ENCODE data around the gene ASAP2. TPM values are rescaled to one million over a fixed set of nuclear protein-coding genes. Genes with fewer than 3 reads are reported as not detected.

The ASAP2 gene
- total and polyA plus RNA-seq, 9 of the 15 experiments (the other 6 are each of a cell fraction or from before 2014, with no cell fraction given) = 0.06 to 4.3 (median 3.1) TPM

DNA sequence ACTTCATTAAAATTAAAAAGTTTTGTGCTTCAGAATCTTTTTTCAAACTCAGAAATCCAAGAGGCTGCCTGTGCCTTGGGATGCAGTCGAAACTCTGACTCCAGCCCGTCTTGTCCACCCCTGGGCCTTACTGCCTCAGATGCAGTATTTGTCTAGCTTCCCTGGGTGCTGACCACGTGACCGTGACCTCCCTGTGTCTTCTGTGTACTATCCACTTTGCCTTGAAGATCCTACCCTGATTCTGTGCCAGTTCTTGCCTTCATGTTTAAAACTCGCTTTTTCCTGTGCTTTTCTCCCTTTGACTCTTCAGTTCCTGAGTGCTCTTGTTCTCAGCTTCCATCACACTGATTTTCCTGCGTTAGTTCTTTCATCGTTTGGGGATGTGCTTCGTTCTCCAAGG lies 136.0 kb downstream of the ASAP2 start (continued):
- TF ChIP-seq, protein P1, sequence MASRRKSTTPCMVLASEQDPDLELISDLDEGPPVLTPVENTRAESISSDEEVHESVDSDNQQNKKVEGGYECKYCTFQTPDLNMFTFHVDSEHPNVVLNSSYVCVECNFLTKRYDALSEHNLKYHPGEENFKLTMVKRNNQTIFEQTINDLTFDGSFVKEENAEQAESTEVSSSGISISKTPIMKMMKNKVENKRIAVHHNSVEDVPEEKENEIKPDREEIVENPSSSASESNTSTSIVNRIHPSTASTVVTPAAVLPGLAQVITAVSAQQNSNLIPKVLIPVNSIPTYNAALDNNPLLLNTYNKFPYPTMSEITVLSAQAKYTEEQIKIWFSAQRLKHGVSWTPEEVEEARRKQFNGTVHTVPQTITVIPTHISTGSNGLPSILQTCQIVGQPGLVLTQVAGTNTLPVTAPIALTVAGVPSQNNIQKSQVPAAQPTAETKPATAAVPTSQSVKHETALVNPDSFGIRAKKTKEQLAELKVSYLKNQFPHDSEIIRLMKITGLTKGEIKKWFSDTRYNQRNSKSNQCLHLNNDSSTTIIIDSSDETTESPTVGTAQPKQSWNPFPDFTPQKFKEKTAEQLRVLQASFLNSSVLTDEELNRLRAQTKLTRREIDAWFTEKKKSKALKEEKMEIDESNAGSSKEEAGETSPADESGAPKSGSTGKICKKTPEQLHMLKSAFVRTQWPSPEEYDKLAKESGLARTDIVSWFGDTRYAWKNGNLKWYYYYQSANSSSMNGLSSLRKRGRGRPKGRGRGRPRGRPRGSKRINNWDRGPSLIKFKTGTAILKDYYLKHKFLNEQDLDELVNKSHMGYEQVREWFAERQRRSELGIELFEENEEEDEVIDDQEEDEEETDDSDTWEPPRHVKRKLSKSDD (conservative IDR thresholded peaks at IDR 0.05; ENCODE audit: low read length) = no peak
- TF ChIP-seq CREBBP (IDR thresholded peaks at IDR 0.05; ENCODE audit: low read depth, low read length) (no peak), MIER1 (IDR thresholded peaks at IDR 0.05; ENCODE audit: low read depth) (no peak), ETV1 (tag; conservative IDR thresholded peaks at IDR 0.05; ENCODE audit: low read depth) (no peak)

DNA sequence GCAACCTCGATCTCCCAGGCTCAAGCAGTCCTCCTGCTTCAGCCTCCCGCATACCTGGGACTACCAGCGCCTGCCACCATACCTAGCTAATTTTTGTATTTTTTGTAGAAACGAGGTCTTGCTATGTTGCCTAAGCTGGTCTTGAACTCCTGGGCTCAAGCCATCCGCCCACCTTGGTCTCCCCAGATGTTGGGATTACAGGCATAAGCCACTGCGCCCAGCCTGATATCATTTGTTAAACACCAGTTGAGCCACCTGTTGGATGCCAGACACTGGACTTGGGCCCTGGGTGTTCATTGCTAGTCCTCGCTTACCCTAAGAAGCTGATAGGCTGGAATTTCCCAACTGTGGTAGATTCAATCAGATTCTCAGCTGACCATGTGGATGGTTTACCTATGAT lies 136.9 kb downstream of the ASAP2 start:
- no peak for ATAC-seq
- no peak for DNase-seq (ENCODE audit: extremely low read depth in 1 of 4, low spot score in 3 of 4)
- H3K79me2 ChIP-seq (ENCODE audit: control insufficient read depth, insufficient read depth, low read length) = no peaks in the 10 kb centered on the region
- TF ChIP-seq, protein P2, sequence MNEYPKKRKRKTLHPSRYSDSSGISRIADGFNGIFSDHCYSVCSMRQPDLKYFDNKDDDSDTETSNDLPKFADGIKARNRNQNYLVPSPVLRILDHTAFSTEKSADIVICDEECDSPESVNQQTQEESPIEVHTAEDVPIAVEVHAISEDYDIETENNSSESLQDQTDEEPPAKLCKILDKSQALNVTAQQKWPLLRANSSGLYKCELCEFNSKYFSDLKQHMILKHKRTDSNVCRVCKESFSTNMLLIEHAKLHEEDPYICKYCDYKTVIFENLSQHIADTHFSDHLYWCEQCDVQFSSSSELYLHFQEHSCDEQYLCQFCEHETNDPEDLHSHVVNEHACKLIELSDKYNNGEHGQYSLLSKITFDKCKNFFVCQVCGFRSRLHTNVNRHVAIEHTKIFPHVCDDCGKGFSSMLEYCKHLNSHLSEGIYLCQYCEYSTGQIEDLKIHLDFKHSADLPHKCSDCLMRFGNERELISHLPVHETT (CRISPR knock-in tag; conservative IDR thresholded peaks at IDR 0.05 in 1 of 2, IDR thresholded peaks at IDR 0.05 in 1 of 2) = no peak
- TF ChIP-seq KDM2B (CRISPR knock-in tag; IDR thresholded peaks at IDR 0.05) (no peak), HDAC2 (IDR thresholded peaks at IDR 0.05) (no peak), NFXL1 (CRISPR knock-in tag; IDR thresholded peaks at IDR 0.05) (no peak), ZNF197 (CRISPR knock-in tag; IDR thresholded peaks at IDR 0.05; ENCODE audit: low read depth) (no peak), RBM17 (IDR thresholded peaks at IDR 0.05; ENCODE audit: borderline replicate concordance, low read depth, low read length) (no peak), ARHGAP35 (IDR thresholded peaks at IDR 0.05; ENCODE audit: partially characterized antibody) (no peak)
- in situ Hi-C loops (cut with MboI) = no loop called here
- H3K4me1 ChIP-seq (replicated peaks in 1 of 2; ENCODE audit: control insufficient read depth in 2 of 2, insufficient read depth in 2 of 2, low read length in 2 of 2) = peaks cover 0 to 3% of the 10 kb centered on the region in 2 experiments; a peak in 1 of 5 replicates
- H4K20me1 ChIP-seq (replicated peaks; ENCODE audit: control insufficient read depth, insufficient read depth, low read length) = no peaks in the 10 kb centered on the region; the same call in 1 of the 2 replicates
- intact Hi-C loops (cut with micrococcal nuclease) = no loop called here
- no peak overlapping the region for H3K27ac ChIP-seq (ENCODE audit: extremely low read depth, low read depth, low read length)
- H3K9me1 ChIP-seq (ENCODE audit: control insufficient read depth, insufficient read depth, low read length) = no peaks in the 10 kb centered on the region
- POLR2A ChIA-PET = interaction anchor here (0.6 to 1.2 kb wide), 5 partner anchors 18 to 198 kb away, joined by 3 to 5 read pairs (median 4); partner anchors contain the start of genes CPSF3 and ITGB1BP1
- no peak for FAIRE-seq
- no peak overlapping the region for H3K4me2 ChIP-seq (ENCODE audit: insufficient read depth, low read length)
- CTCF ChIA-PET (ENCODE audit: low intra/inter-chr PET ratio) = interaction anchor here (0.6 kb wide), 1 partner anchor 160 kb away, joined by 3 read pairs; no protein-coding TSS in a partner anchor
- no peaks in the 10 kb centered on the region; the same call in 2 of the 3 replicates for H3K36me3 ChIP-seq (ENCODE audit: control insufficient read depth, insufficient read depth, low read length)
- H3K27me3 ChIP-seq (ENCODE audit: control insufficient read depth in 2 of 2, insufficient read depth in 2 of 2, low read length in 2 of 2) = peaks cover 0 to 2% of the 10 kb centered on the region in 2 experiments; a peak in 2 of 5 replicates
- WGBS (ENCODE audit: insufficient coverage, low coverage, missing lambda C conversion rate) = 52% methylated on average over 7 of the region's 7 CpGs
- no peak overlapping the region for H3K9ac ChIP-seq (ENCODE audit: insufficient read depth in 1 of 2, low read depth in 2 of 2, low read length in 2 of 2)
- H2AFZ ChIP-seq (ENCODE audit: low read depth, low read length) = no peak overlapping the region
- BruUV-seq (replicated peaks) = no TSS peak
- H3K4me3 ChIP-seq = no peak overlapping the region
- H3K9me3 ChIP-seq (replicated peaks; ENCODE audit: control insufficient read depth, insufficient read depth, low read depth, low read length) = no peaks in the 10 kb centered on the region
